GM23338 (cell line): ENCODE results near the gene TCTA.

Experiments
- EZH2 ChIP-seq: fragments of 200-600 bp; sonication (generic); IDR thresholded peaks from one replicate; pipeline ENCODE4 v1.8.0; 2017; ENCODE audit warnings: antibody characterized with exemption, mild to moderate bottlenecking, low read depth; ENCODE audit not compliant: unreplicated experiment
- ZNF331 ChIP-seq: fragments of 250-450 bp; sonication (Bioruptor Pico); IDR thresholded peaks from 2 replicates; pipeline ENCODE4 v1.5.0; 2020; ENCODE audit warnings: low read depth, mild to moderate bottlenecking, moderate library complexity
- TF ChIP-seq, protein P1 (sequence below), 2 experiments: fragments of 200-600 bp in 1 of 2; sonication (generic) in 1 of 2; conservative IDR thresholded peaks; 2 replicates each; pipeline versions ENCODE4 v1.5.1 to v1.6.1; 2016 to 2017; ENCODE audit warnings: antibody characterized with exemption in 2 of 2, low read depth in 2 of 2, mild to moderate bottlenecking in 2 of 2, moderate library complexity in 1 of 2
- TF ChIP-seq, protein P2 (sequence below): fragments of 250-450 bp; sonication (Bioruptor Pico); IDR thresholded peaks from 2 replicates; pipeline ENCODE4 v1.5.0; 2020; ENCODE audit warnings: mild to moderate bottlenecking, moderate library complexity

DNA sequence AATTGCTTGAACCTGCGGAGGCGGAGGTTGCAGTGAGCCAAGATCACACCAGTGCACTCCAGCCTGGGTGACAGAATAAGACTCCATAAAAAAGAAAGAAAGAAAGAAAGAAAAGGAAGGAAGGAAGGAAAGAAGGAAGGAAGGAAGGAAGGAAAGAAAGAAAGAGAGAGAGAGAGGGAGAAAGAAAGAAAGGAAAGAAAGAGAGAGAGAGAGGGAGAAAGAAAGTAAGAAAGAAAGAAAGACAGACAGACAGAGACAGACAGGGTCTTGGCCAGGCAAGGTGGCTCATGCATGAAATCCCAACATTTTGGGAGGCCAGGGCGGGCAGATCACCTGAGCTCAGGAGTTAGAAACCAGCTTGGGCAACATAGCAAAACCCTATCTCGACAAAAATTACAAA is 41.4 kb downstream of the TCTA start:
- TF ChIP-seq, protein P1, sequence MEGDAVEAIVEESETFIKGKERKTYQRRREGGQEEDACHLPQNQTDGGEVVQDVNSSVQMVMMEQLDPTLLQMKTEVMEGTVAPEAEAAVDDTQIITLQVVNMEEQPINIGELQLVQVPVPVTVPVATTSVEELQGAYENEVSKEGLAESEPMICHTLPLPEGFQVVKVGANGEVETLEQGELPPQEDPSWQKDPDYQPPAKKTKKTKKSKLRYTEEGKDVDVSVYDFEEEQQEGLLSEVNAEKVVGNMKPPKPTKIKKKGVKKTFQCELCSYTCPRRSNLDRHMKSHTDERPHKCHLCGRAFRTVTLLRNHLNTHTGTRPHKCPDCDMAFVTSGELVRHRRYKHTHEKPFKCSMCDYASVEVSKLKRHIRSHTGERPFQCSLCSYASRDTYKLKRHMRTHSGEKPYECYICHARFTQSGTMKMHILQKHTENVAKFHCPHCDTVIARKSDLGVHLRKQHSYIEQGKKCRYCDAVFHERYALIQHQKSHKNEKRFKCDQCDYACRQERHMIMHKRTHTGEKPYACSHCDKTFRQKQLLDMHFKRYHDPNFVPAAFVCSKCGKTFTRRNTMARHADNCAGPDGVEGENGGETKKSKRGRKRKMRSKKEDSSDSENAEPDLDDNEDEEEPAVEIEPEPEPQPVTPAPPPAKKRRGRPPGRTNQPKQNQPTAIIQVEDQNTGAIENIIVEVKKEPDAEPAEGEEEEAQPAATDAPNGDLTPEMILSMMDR (conservative IDR thresholded peaks at IDR 0.05; ENCODE audit: low read depth in 2 of 2): no peak
- TF ChIP-seq ZNF331 (CRISPR knock-in tag): no peak
- TF ChIP-seq, protein P2, sequence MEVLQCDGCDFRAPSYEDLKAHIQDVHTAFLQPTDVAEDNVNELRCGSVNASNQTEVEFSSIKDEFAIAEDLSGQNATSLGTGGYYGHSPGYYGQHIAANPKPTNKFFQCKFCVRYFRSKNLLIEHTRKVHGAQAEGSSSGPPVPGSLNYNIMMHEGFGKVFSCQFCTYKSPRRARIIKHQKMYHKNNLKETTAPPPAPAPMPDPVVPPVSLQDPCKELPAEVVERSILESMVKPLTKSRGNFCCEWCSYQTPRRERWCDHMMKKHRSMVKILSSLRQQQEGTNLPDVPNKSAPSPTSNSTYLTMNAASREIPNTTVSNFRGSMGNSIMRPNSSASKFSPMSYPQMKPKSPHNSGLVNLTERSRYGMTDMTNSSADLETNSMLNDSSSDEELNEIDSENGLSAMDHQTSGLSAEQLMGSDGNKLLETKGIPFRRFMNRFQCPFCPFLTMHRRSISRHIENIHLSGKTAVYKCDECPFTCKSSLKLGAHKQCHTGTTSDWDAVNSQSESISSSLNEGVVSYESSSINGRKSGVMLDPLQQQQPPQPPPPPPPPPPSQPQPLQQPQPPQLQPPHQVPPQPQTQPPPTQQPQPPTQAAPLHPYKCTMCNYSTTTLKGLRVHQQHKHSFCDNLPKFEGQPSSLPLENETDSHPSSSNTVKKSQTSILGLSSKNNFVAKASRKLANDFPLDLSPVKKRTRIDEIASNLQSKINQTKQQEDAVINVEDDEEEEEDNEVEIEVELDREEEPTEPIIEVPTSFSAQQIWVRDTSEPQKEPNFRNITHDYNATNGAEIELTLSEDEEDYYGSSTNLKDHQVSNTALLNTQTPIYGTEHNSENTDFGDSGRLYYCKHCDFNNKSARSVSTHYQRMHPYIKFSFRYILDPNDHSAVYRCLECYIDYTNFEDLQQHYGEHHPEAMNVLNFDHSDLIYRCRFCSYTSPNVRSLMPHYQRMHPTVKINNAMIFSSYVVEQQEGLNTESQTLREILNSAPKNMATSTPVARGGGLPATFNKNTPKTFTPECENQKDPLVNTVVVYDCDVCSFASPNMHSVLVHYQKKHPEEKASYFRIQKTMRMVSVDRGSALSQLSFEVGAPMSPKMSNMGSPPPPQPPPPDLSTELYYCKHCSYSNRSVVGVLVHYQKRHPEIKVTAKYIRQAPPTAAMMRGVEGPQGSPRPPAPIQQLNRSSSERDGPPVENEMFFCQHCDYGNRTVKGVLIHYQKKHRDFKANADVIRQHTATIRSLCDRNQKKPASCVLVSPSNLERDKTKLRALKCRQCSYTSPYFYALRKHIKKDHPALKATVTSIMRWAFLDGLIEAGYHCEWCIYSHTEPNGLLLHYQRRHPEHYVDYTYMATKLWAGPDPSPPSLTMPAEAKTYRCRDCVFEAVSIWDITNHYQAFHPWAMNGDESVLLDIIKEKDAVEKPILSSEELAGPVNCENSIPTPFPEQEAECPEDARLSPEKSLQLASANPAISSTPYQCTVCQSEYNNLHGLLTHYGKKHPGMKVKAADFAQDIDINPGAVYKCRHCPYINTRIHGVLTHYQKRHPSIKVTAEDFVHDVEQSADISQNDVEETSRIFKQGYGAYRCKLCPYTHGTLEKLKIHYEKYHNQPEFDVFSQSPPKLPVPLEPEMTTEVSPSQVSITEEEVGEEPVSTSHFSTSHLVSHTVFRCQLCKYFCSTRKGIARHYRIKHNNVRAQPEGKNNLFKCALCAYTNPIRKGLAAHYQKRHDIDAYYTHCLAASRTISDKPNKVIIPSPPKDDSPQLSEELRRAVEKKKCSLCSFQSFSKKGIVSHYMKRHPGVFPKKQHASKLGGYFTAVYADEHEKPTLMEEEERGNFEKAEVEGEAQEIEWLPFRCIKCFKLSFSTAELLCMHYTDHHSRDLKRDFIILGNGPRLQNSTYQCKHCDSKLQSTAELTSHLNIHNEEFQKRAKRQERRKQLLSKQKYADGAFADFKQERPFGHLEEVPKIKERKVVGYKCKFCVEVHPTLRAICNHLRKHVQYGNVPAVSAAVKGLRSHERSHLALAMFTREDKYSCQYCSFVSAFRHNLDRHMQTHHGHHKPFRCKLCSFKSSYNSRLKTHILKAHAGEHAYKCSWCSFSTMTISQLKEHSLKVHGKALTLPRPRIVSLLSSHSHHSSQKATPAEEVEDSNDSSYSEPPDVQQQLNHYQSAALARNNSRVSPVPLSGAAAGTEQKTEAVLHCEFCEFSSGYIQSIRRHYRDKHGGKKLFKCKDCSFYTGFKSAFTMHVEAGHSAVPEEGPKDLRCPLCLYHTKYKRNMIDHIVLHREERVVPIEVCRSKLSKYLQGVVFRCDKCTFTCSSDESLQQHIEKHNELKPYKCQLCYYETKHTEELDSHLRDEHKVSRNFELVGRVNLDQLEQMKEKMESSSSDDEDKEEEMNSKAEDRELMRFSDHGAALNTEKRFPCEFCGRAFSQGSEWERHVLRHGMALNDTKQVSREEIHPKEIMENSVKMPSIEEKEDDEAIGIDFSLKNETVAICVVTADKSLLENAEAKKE (CRISPR knock-in tag): no peak
- no peak for TF ChIP-seq EZH2
